ACC112 (cell line): ENCODE results near the gene NUAK1.

Experiments used
- H2AFZ ChIP-seq: fragments of 200-600 bp; sonication (generic); one replicate; pipeline ENCODE4 v1.6.0; 2017; ENCODE audit warnings: antibody characterized with exemption, low read length; ENCODE audit not compliant: unreplicated experiment
- H3K27ac ChIP-seq: fragments of 200-600 bp; sonication (generic); 2 replicates; pipeline ENCODE4 v1.5.1; 2014; ENCODE audit warnings: low read depth, mild to moderate bottlenecking, antibody characterized with exemption, low read length, moderate library complexity
- H3K27me3 ChIP-seq: fragments of 200-600 bp; sonication (generic); 2 replicates; pipeline ENCODE4 v1.6.1; 2014; ENCODE audit warnings: mild to moderate bottlenecking, antibody characterized with exemption, low read length, moderate library complexity, mixed read lengths; ENCODE audit not compliant: insufficient read depth
- H3K36me3 ChIP-seq: fragments of 200-600 bp; sonication (generic); 2 replicates; pipeline ENCODE4 v1.6.1; 2016; ENCODE audit warnings: mild to moderate bottlenecking, antibody characterized with exemption, low read length, moderate library complexity, mixed read lengths; ENCODE audit not compliant: insufficient read depth
- H3K4me1 ChIP-seq: fragments of 200-600 bp; sonication (generic); one replicate; pipeline ENCODE4 v1.6.1; 2016; ENCODE audit warnings: low read length, mixed read lengths; ENCODE audit not compliant: insufficient read depth, unreplicated experiment, control insufficient read depth
- H3K4me3 ChIP-seq: fragments of 200-600 bp; sonication (generic); 2 replicates; pipeline ENCODE4 v1.5.1; 2014; ENCODE audit warnings: mild to moderate bottlenecking, low read depth, low read length
- H3K79me2 ChIP-seq: fragments of 200-600 bp; sonication (generic); one replicate; pipeline ENCODE4 v1.6.0; 2016; ENCODE audit warnings: low read length; ENCODE audit not compliant: control insufficient read depth, unreplicated experiment, insufficient read depth

The NUAK1 gene

DNA sequence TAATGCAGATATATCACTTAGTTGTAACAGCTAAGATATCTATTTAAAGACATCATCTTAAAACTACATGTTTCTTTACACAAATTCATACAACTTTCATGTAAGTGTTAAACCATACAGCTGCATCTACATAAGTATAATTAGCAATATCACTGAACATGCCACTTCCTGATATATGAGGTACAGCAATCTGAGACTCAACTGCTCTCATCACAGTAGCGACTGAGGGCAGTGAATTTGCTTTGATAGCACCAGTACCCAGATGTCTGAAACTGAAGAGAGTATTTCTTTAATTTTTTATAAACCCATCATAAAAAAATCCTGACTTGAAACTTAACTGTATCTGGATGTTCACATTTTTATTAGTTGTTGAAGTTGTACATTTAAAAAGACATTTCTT is 34.7 kb upstream of the NUAK1 start:
- Histone ChIP-seq H2AFZ (no peak overlapping the region), H3K27me3 (peaks cover 18% of the 10 kb centered on the region), H3K4me1 (no peaks in the 10 kb centered on the region), H3K27ac (no peak overlapping the region), H3K79me2 (no peaks in the 10 kb centered on the region), H3K36me3 (no peaks in the 10 kb centered on the region), H3K4me3 (no peak overlapping the region)

DNA sequence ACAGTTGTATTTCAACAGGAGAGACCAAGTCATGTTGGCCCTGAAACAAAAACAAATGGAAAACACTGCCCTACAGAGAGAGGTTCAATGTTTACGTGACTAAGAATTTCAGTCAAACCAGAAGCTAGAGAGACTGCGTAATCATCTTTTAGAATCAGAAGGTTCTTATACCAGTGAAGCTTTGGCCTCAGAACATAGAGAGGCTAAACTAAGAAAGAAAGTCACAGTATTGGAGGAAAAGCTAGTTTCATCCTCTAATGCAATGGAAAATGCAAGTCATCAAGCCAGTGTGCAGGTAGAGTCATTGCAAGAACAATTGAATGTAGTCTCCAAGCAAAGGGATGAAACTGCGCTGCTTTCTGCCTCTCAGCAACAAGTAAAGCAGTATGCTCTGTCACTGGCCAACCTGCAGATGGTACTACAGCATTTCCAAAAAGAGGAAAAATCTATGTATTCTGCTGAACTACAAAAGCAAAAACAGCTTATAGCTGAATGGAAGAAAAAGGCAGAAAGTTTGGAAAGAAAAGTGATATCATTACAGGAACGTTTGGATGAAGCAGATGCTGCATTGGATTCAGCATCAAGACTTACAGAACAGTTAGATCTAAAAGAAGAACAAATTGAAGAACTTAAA is 32.5 kb upstream of the NUAK1 start:
- Histone ChIP-seq H3K27me3 (peaks cover 18% of the 10 kb centered on the region), H3K36me3 (no peaks in the 10 kb centered on the region), H2AFZ (no peak overlapping the region), H3K4me3 (no peak overlapping the region), H3K79me2 (no peaks in the 10 kb centered on the region), H3K4me1 (no peaks in the 10 kb centered on the region), H3K27ac (no peak overlapping the region)

DNA sequence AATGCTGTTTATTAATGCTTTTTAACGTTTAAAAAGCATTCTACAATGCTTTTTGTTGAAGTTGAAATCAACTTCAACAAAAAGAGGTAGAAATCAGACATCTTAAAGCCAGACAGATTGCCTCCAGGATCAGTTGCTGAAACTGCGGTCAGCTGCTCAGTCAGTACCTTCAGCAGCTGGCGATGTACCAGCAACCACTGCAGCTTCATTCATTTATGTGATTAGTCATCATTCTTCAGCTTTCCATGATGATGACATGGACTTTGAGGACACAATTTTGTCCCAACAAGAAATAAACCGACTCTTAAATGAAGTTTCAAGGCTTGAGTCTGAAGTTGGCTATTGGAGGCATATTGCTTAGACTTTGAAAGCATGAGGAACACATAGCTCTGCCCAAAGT is 31.5 kb upstream of the NUAK1 start:
- Histone ChIP-seq H3K4me3 (no peak overlapping the region), H2AFZ (no peak overlapping the region), H3K36me3 (no peaks in the 10 kb centered on the region), H3K79me2 (no peaks in the 10 kb centered on the region), H3K27me3 (peaks cover 18% of the 10 kb centered on the region), H3K4me1 (no peaks in the 10 kb centered on the region), H3K27ac (no peak overlapping the region)

DNA sequence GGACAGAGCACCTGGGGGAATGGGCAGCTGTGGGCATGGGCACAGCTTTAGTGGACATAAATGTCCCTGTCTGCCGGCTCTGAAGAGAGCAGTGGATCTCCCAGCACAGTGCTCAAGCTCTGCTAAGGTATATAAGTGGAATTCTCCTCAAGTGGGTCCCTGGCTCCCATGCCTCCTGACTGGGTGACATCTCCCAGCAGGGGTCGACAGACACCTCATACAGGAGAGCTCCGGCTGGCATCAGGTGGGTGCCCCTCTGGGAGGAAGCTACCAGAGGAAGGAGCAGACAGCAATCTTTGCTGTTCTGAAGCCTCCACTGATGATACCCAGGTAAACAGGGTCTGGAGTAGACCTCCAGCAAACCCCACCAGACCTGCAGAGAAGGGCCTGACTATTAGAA is 25.0 kb upstream of the NUAK1 start:
- no peak overlapping the region for H3K4me3 ChIP-seq
- H3K36me3 ChIP-seq: no peaks in the 10 kb centered on the region
- no peaks in the 10 kb centered on the region for H3K79me2 ChIP-seq
- no peak overlapping the region for H3K27ac ChIP-seq
- no peaks in the 10 kb centered on the region for H3K4me1 ChIP-seq
- peaks cover 11% of the 10 kb centered on the region; the same call in 1 of the 2 replicates for H3K27me3 ChIP-seq
- H2AFZ ChIP-seq: no peak overlapping the region

DNA sequence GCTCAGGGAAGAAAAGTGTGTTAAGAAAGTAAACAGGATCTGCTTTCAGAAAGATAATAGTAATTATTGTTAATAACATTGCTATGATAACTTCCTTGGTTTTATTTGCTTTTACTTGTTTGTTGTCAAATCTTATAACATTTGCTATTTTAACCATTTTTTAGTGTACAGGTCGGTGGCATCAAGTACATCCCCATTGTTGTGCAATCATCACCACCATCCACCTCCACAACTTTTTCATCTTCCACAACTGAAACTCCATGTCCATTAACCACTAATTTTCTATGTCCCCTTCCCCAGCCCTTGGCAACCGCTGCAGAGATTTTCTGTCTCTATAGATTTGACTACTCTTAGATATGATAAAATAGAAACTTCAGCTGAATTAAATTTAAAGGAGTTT is 22.7 kb upstream of the NUAK1 start:
- Histone ChIP-seq H3K4me1 (no peaks in the 10 kb centered on the region), H3K27ac (no peak overlapping the region), H3K27me3 (peaks cover 11% of the 10 kb centered on the region; the same call in 1 of the 2 replicates), H3K79me2 (no peaks in the 10 kb centered on the region), H3K4me3 (no peak overlapping the region), H2AFZ (no peak overlapping the region), H3K36me3 (no peaks in the 10 kb centered on the region)

DNA sequence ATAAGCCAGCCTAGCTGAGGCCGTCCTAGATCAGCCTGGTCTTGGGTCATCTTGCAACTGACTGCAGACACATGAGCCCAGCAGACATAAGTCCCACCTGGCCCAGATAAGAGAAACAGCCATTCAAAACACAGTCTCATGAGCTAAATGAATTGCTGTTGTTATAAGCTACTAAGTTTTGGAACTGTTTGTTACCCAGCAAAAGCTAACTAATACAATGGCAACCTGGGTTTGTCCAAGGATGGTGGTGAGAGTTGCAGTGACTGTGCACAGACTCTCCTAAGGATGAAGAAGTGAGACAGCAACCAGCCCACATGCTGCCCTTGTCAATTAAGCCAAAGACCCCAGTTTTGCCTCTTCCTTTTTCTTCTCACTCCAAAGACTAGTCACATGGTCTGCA is 22.2 kb upstream of the NUAK1 start:
- Histone ChIP-seq H3K4me3 (no peak overlapping the region), H2AFZ (no peak overlapping the region), H3K36me3 (no peaks in the 10 kb centered on the region), H3K79me2 (no peaks in the 10 kb centered on the region), H3K27ac (no peak overlapping the region), H3K4me1 (no peaks in the 10 kb centered on the region), H3K27me3 (peaks cover 11% of the 10 kb centered on the region; the same call in 1 of the 2 replicates)

DNA sequence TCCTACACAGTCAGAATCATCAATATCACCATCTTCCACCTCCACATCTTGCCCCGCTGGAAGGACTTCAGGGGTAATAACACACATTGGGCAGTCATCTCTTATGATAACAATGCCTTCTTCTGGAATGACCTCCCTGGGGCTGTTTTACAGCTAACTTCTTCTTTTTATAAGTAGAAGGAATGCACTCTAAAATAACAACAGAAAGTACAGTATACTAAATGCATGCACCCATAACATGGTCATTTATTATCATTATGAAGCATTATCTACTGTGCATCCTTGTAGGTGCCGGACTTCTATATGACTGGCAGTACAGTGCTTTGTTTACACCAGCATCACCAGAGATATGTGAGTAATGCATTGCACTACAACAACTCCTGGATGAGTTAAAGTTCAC is 19.0 kb upstream of the NUAK1 start:
- H3K4me3 ChIP-seq: no peak overlapping the region

DNA sequence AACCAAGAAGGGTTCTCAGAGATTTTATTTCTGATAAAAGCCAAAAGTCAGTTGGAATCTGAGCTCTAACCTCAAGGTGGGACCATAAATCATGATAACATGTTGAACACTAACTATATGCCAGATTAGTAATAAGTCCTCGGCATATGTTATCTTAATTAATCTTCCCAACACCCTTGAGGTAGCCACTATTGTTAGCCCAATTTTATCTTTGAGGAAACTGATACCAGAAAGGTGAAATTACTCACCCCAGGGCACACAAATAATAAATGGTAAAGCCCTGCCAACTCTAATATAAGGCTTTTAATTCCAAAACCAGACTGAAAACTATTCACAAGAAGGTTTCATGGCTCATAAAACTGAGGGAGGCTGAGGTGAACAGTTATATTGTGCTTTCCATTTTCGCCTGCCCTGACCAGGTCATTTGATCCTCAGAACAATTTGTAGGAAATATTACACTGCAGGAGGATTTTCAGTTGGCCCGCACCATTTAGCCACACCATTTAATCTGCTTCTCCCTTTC is 16.1 kb upstream of the NUAK1 start:
- no peaks in the 10 kb centered on the region for H3K27me3 ChIP-seq
- no peaks in the 10 kb centered on the region for H3K79me2 ChIP-seq
- no peak overlapping the region for H3K27ac ChIP-seq
- H3K4me1 ChIP-seq: no peaks in the 10 kb centered on the region
- H2AFZ ChIP-seq: no peak overlapping the region
- H3K36me3 ChIP-seq: no peaks in the 10 kb centered on the region
- no peak overlapping the region for H3K4me3 ChIP-seq

More for the DNA sequence above, 19.0 kb upstream of the NUAK1 start:
- Histone ChIP-seq H3K4me1 (no peaks in the 10 kb centered on the region), H2AFZ (no peak overlapping the region), H3K36me3 (no peaks in the 10 kb centered on the region), H3K27me3 (peaks cover 6% of the 10 kb centered on the region; the same call in 1 of the 2 replicates), H3K79me2 (no peaks in the 10 kb centered on the region), H3K27ac (no peak overlapping the region)

DNA sequence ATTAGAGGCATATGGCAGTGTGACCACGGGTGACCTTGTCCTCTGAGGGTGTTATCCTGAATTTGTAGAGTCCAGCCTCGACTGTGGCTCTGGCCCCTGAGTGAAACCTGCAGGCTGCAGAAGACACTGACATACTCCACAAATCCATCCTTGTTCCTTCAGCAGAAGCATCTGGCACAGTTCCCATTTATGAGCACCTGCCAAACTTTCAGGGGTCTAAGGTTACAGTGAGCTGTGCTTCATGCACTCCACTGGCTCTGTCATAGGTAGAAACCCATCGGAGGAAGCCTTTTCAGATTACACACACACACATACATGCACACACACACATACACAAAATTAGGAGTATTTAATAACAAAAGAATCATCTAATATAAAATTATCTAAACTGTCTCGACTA is 13.6 kb upstream of the NUAK1 start:
- H2AFZ ChIP-seq: no peak overlapping the region
- no peaks in the 10 kb centered on the region for H3K27me3 ChIP-seq
- no peaks in the 10 kb centered on the region for H3K79me2 ChIP-seq
- no peaks in the 10 kb centered on the region for H3K4me1 ChIP-seq
- no peak overlapping the region for H3K4me3 ChIP-seq
- no peaks in the 10 kb centered on the region for H3K36me3 ChIP-seq
- H3K27ac ChIP-seq: no peak overlapping the region

DNA sequence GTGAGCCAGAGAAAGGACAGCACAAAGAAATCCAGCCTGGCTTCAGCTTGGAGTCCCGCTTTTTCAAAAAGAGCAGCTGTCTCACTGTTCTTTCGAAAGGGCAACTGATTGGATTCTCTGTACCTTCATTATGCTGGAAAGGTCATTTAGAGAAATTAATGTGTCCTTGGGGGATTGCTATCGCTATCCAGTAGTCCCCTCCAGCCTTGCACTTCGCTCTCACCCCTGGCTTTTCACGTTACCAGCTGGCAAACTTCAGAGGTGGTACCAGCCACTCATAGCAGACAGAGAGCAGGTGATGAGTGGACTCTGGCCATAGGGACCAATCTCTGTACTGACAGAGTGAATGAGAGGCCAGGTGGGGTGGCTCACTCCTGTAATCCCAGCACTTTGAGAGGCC is 11.8 kb upstream of the NUAK1 start:
- Histone ChIP-seq H3K27me3 (no peaks in the 10 kb centered on the region), H3K4me3 (no peak overlapping the region), H3K27ac (no peak overlapping the region), H3K79me2 (no peaks in the 10 kb centered on the region), H3K4me1 (peaks cover 3% of the 10 kb centered on the region), H3K36me3 (no peaks in the 10 kb centered on the region), H2AFZ (no peak overlapping the region)

DNA sequence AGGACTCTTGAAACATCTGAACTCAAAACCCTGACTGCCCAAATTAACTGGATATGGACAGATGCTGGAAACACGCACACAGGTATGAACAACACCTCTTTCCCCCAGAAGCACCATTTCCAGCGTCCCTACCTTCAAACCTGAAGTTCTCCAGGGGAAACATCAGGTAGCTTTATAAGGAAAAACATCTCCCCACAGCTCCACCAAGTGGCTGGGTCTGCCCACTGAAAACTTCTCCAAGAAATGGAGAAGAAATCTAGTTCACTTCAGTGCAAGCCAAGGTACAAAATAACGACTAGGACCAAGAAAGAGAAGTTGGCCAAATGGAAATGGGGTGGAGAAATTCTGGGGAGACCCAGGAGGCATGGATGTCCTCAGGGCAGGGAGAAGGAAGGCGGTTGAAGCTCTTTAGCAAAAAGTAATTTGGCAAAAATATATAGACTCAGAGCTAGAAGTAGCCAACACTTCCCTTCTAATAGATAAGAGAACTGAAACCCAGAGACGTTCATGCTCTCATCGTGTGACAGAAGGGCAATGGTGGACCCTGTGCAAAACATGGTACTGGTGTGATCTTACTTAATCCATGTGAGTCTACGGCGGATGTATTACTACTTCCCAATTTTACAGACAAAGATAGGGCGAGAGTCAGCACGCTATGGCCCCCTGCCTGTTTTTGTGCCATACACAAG is 10.5 kb upstream of the NUAK1 start:
- H3K79me2 ChIP-seq: no peaks in the 10 kb centered on the region
- no peak overlapping the region for H3K4me3 ChIP-seq
- no peak overlapping the region for H3K27ac ChIP-seq
- H3K36me3 ChIP-seq: no peaks in the 10 kb centered on the region
- H3K27me3 ChIP-seq: no peaks in the 10 kb centered on the region
- peaks cover 15% of the 10 kb centered on the region for H3K4me1 ChIP-seq
- no peak overlapping the region for H2AFZ ChIP-seq
